Stimulated activated naive CD8-positive, alpha-beta T cell treated with anti-CD3 and anti-CD28 coated beads, Interleukin-15, amount 100 ng/mL, for 72 hours (primary cell): ENCODE results near the gene RDH13.
"Not testable (repeated sequence)": the region's sequence is repeated elsewhere in the genome, so short reads cannot be mapped to it uniquely, and the experiment has no call there.

Source experiments
- ATAC-seq: fragments of 150-1000 bp; cut with Tn5 transposase; 2 replicates; pipeline ENCODE4 v1.10.0; 2021; ENCODE audit warnings: mild to moderate bottlenecking, moderate library complexity
- DNase-seq, 2 donors: peaks; one replicate each; pipeline ENCODE4 v3.0.0; 2021 to 2022
- H3K27ac Mint-ChIP-seq, 2 donors: one replicate each; pipeline ENCODE4 v1.8.0; 2022; ENCODE audit warnings: mild to moderate bottlenecking in 2 of 2, mixed read lengths in 2 of 2, moderate library complexity in 2 of 2
- H3K27me3 Mint-ChIP-seq: one replicate; pipeline ENCODE4 v1.8.0; 2022; ENCODE audit warnings: mixed read lengths
- H3K4me1 Mint-ChIP-seq: one replicate; pipeline ENCODE4 v1.8.0; 2022; ENCODE audit warnings: mild to moderate bottlenecking, mixed read lengths
- H3K4me3 Mint-ChIP-seq, 2 donors: one replicate each; pipeline ENCODE4 v1.8.0; 2022; ENCODE audit warnings: mild to moderate bottlenecking in 2 of 2, mixed read lengths in 2 of 2, moderate library complexity in 1 of 2
- H3K9me3 Mint-ChIP-seq, 2 donors: one replicate each; pipeline ENCODE4 v1.8.0; 2022; ENCODE audit warnings: mixed read lengths in 2 of 2

RDH13 gene, protein sequence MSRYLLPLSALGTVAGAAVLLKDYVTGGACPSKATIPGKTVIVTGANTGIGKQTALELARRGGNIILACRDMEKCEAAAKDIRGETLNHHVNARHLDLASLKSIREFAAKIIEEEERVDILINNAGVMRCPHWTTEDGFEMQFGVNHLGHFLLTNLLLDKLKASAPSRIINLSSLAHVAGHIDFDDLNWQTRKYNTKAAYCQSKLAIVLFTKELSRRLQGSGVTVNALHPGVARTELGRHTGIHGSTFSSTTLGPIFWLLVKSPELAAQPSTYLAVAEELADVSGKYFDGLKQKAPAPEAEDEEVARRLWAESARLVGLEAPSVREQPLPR

DNA sequence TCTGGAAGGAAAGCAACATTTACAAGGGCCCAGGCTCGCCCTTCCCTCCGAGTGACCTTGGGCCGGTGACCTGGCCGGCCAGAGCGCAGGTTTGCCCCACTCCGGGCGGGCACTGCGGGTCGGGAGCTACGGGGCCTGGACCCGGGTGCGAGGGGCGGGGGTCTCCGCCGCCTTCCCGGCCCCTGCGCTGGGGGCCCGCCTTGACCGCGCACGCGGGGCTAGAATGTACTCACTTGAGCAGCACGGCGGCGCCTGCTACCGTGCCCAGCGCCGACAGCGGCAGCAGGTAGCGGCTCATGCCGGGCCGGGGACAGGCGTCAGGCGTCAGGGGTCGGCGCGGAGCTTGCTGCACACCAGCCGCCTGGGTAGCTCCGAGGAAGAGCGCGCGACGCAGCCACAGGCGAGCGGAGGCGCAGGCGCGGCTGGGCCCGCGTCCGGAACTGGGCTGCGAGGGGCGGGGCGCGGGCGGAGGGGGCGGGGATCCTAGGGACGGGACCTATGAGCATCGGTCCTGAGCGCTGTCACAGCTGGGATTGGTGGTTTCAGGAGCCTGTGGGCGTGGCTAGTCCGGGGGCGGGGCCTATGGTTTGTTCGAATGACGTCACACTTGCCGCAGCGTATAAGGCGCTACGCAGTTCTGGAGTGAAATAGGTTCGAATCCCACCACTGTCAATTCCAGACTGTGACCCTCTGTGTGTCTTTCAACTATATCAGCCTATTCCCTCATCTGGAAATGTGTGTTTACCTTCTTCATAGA, at the start of gene RDH13:
Gene RDH13, minus strand, starts transcription at position 414 of the 757 bp plus-strand sequence. Its CDS starts 116 bp downstream, at position 298.
- peak; percentile 99 for ATAC-seq
- H3K4me1 Mint-ChIP-seq = peaks cover 26% of the 10 kb centered on the region
- H3K4me3 Mint-ChIP-seq = peak within 1 kb of the TSS; percentile 86 to 88
- H3K27me3 Mint-ChIP-seq = peaks cover 28% of the 10 kb centered on the region
- no peaks in the 10 kb centered on the region for H3K9me3 Mint-ChIP-seq
- peak; percentile 97 to 98 for DNase-seq
- H3K27ac Mint-ChIP-seq = peak within 1 kb of the TSS in 1 of 2 donors; percentile 93

GRCh38 chr19:55112246-55112776, 49.4 kb upstream of the RDH13 start:
- Mint-ChIP-seq H3K9me3 (no peaks in the 10 kb centered on the region), H3K27ac (no peak overlapping the region), H3K27me3 (no peaks in the 10 kb centered on the region), H3K4me1 (peaks cover 23% of the 10 kb centered on the region), H3K4me3 (no peak overlapping the region)
- no peak for DNase-seq
- ATAC-seq = no peak

GRCh38 chr19:55111238-55111831, 48.4 kb upstream of the RDH13 start:
- H3K27ac Mint-ChIP-seq = no peak overlapping the region

GRCh38 chr19:55109527-55110291, 46.8 kb upstream of the RDH13 start:
- ATAC-seq (no peak), DNase-seq (no peak)
- peaks cover 9% of the 10 kb centered on the region for H3K4me1 Mint-ChIP-seq
- peak overlapping the region; percentile 58 to 72 for H3K27ac Mint-ChIP-seq
- H3K4me3 Mint-ChIP-seq = no peak overlapping the region
- no peaks in the 10 kb centered on the region for H3K9me3 Mint-ChIP-seq
- H3K27me3 Mint-ChIP-seq = no peaks in the 10 kb centered on the region

More at GRCh38 chr19:55111238-55111831, 48.4 kb upstream of the RDH13 start:
- ATAC-seq (no peak), DNase-seq (no peak)
- Mint-ChIP-seq H3K27me3 (no peaks in the 10 kb centered on the region), H3K4me3 (no peak overlapping the region), H3K9me3 (no peaks in the 10 kb centered on the region), H3K4me1 (peaks cover 23% of the 10 kb centered on the region)

DNA sequence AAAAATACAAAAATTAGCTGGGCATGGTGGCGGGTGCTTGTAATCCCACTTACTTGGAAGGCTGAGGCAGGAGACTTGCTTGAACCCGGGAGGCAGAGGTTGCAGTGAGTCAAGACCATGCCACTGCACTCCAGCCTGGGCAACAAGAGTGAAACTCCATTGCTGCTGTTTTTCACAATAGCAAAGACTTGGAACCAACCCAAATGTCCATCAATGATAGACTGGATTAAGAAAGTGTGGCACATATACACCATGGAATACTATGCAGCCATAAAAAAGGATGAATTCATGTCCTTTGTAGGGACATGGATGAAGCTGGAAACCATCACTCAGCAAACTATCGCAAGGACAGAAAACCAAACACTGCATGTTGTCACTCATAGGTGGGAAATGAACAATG, 44.3 kb upstream of the RDH13 start:
- H3K9me3 Mint-ChIP-seq, DNase-seq, H3K27ac Mint-ChIP-seq, H3K4me3 Mint-ChIP-seq, ATAC-seq, H3K27me3 Mint-ChIP-seq, H3K4me1 Mint-ChIP-seq: not testable (repeated sequence)

GRCh38 chr19:55106591-55106990, 43.6 kb upstream of the RDH13 start:
- Mint-ChIP-seq H3K27ac (peak overlapping the region in 1 of 2 donors; percentile 9), H3K27me3 (no peaks in the 10 kb centered on the region), H3K4me1 (no peaks in the 10 kb centered on the region), H3K9me3 (no peaks in the 10 kb centered on the region), H3K4me3 (no peak overlapping the region)
- DNase-seq (no peak), ATAC-seq (no peak)

DNA sequence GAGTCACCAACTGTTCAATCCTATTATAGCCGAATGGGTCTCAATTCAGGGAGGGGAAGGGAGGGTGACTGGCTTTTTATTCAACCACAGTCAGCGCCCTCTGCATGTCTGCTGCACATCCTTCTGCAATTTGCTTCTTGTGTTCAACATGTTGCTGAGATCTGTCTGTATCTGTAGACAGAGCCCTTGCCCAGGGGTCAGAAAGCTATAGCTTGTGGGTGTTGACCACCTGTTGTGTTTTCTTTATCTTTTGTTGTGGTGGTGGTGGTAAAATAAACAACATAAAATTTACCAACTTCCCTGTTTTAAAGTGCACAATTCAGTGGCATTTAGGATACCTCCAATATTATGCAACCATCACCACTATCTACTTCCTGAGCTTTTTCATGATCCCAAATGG, 42.3 kb upstream of the RDH13 start:
- no peak overlapping the region for H3K4me3 Mint-ChIP-seq
- no peak overlapping the region for H3K27ac Mint-ChIP-seq
- no peaks in the 10 kb centered on the region for H3K9me3 Mint-ChIP-seq
- no peaks in the 10 kb centered on the region for H3K27me3 Mint-ChIP-seq
- ATAC-seq (no peak), DNase-seq (no peak)
- no peaks in the 10 kb centered on the region for H3K4me1 Mint-ChIP-seq

DNA sequence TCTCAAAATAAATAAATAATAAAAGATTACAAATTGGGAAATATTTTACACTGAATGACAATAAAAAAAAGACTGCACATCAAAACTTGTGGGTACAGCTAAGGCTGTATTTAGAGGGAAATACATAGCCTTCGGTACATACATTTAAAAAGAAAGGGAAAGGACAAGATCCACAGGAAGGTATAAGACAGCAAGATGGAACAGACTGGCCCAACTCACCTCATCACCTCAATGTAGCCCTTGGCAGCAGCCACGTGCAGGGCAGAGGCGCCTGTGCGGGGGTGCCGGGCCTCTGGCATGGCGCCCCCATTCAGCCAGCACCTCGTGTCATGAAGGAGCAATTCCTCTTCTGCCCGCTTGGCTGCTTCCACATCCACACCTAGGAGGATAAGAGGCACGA, 40.2 kb upstream of the RDH13 start:
- H3K4me3 Mint-ChIP-seq = no peak overlapping the region
- no peaks in the 10 kb centered on the region for H3K4me1 Mint-ChIP-seq
- no peak for ATAC-seq
- no peaks in the 10 kb centered on the region for H3K9me3 Mint-ChIP-seq
- no peak overlapping the region for H3K27ac Mint-ChIP-seq
- DNase-seq = no peak
- H3K27me3 Mint-ChIP-seq = no peaks in the 10 kb centered on the region

GRCh38 chr19:55101261-55101660, 38.3 kb upstream of the RDH13 start:
- Mint-ChIP-seq H3K27ac (peak overlapping the region in 1 of 2 donors; percentile 63), H3K9me3 (no peaks in the 10 kb centered on the region), H3K27me3 (no peaks in the 10 kb centered on the region), H3K4me3 (no peak overlapping the region), H3K4me1 (no peaks in the 10 kb centered on the region)
- ATAC-seq (no peak), DNase-seq (no peak)

GRCh38 chr19:55099557-55100506, 36.9 kb upstream of the RDH13 start:
- H3K27ac Mint-ChIP-seq = no peak overlapping the region
- no peak overlapping the region for H3K4me3 Mint-ChIP-seq
- H3K9me3 Mint-ChIP-seq = no peaks in the 10 kb centered on the region
- no peaks in the 10 kb centered on the region for H3K4me1 Mint-ChIP-seq
- H3K27me3 Mint-ChIP-seq = no peaks in the 10 kb centered on the region
- ATAC-seq (no peak), DNase-seq (no peak)

GRCh38 chr19:55098716-55099556, 36.0 kb upstream of the RDH13 start:
- no peaks in the 10 kb centered on the region for H3K9me3 Mint-ChIP-seq
- no peak overlapping the region for H3K4me3 Mint-ChIP-seq
- DNase-seq = no peak
- H3K27me3 Mint-ChIP-seq = no peaks in the 10 kb centered on the region
- ATAC-seq = no peak
- H3K4me1 Mint-ChIP-seq = no peaks in the 10 kb centered on the region
- no peak overlapping the region for H3K27ac Mint-ChIP-seq

DNA sequence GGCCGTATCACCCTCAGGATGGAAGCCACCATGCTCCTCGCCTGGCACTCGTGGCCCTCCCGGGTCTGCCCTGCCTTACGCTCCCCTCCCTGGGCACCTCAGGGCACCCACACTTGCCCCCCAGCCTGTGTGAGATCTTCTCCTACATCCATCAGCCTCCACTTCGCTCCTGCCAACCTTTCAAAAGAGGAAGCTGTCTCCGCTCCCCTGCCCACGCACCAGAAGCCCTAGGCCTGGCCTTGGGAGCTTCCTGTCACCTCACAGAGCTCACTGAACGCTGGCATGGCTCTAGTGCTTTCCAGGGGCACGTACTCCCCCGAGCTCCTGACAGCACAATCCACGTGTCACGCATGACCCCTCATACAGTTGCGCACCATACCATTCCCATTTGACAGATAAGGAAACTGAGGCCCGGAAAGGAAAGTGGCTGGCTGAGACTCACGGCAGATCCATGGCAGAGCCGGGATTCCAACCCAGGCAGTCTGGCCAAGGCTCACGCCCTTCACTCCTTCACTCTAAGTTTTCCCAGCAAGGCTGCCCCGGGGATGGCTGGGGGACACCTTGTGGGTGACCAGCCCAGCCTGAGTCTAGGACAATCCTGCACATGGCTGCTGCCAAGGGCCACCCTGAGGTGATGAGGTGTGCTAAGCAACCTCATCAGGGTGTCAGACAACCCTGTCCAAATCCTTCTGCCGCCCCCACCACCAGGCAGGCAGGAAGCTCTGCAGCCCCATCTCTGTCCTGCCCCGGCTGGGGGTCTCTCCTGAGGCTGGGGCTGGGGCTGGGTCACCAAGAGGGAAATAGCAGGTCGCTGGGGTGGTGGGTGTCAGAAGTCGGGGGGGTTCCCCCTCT, 35.1 kb upstream of the RDH13 start:
- no peak overlapping the region for H3K27ac Mint-ChIP-seq
- H3K9me3 Mint-ChIP-seq = no peaks in the 10 kb centered on the region
- H3K4me1 Mint-ChIP-seq = no peaks in the 10 kb centered on the region
- no peak overlapping the region for H3K4me3 Mint-ChIP-seq
- DNase-seq (no peak), ATAC-seq (no peak)
- H3K27me3 Mint-ChIP-seq = no peaks in the 10 kb centered on the region
